Nephron (organoid): Measurements from ENCODE around the gene SNRNP40.

Experiments used
- H3K27ac Mint-ChIP-seq, 3 experiments: 2 replicates each; pipeline ENCODE4 v1.8.0; 2020; ENCODE audit warnings: mixed read lengths in 3 of 3, mild to moderate bottlenecking in 2 of 3, moderate library complexity in 1 of 3
- H3K27me3 Mint-ChIP-seq: 2 replicates; pipeline ENCODE4 v1.8.0; 2021; ENCODE audit warnings: low read depth, mild to moderate bottlenecking, moderate library complexity, mixed read lengths
- H3K36me3 Mint-ChIP-seq: 2 replicates; pipeline ENCODE4 v1.8.0; 2020; ENCODE audit warnings: low read depth, mixed read lengths
- H3K4me1 Mint-ChIP-seq: 2 replicates; pipeline ENCODE4 v1.8.0; 2020; ENCODE audit warnings: mixed read lengths
- H3K4me3 Mint-ChIP-seq, 3 experiments: 2 replicates each; pipeline ENCODE4 v1.8.0; 2020; ENCODE audit warnings: mild to moderate bottlenecking in 3 of 3, mixed read lengths in 3 of 3, moderate library complexity in 2 of 3
- H3K9me3 Mint-ChIP-seq: 2 replicates; pipeline ENCODE4 v1.8.0; 2020; ENCODE audit warnings: mixed read lengths
- CTCF ChIP-seq, 3 experiments: fragments of 200-600 bp; sonication (generic); IDR thresholded peaks; one replicate each; pipeline ENCODE4 v1.5.0; 2021; ENCODE audit warnings: antibody characterized with exemption in 3 of 3; ENCODE audit not compliant: unreplicated experiment in 3 of 3

SNRNP40 gene

GRCh38 chr1:31327381-31327780 is 30.8 kb upstream of the SNRNP40 start:
- Mint-ChIP-seq H3K4me1 (no peaks in the 10 kb centered on the region), H3K9me3 (no peaks in the 10 kb centered on the region), H3K4me3 (no peak overlapping the region), H3K36me3 (peaks cover 15% of the 10 kb centered on the region), H3K27me3 (no peaks in the 10 kb centered on the region), H3K27ac (no peak overlapping the region)
- TF ChIP-seq CTCF (IDR thresholded peaks at IDR 0.05; ENCODE audit: unreplicated experiment in 3 of 3), result no peak

- no peaks in the 10 kb centered on the region for H3K9me3 Mint-ChIP-seq
- no peaks in the 10 kb centered on the region for H3K4me1 Mint-ChIP-seq
- no peaks in the 10 kb centered on the region for H3K27me3 Mint-ChIP-seq
- H3K27ac Mint-ChIP-seq, result peak overlapping the region in 2 of 3 experiments; percentile 30 to 39
- no peak for TF ChIP-seq CTCF (IDR thresholded peaks at IDR 0.05; ENCODE audit: unreplicated experiment in 3 of 3)
- H3K4me3 Mint-ChIP-seq, result no peak overlapping the region
- H3K36me3 Mint-ChIP-seq, result peaks cover 15% of the 10 kb centered on the region
These were observed 29.9 kb upstream of the SNRNP40 start for GRCh38 chr1:31326461-31326860.

- H3K4me1 Mint-ChIP-seq, result no peaks in the 10 kb centered on the region
- no peak overlapping the region for H3K4me3 Mint-ChIP-seq
- no peaks in the 10 kb centered on the region for H3K27me3 Mint-ChIP-seq
- TF ChIP-seq CTCF (IDR thresholded peaks at IDR 0.05; ENCODE audit: unreplicated experiment in 3 of 3), result no peak
- no peak overlapping the region for H3K27ac Mint-ChIP-seq
- H3K9me3 Mint-ChIP-seq, result no peaks in the 10 kb centered on the region
- H3K36me3 Mint-ChIP-seq, result peaks cover 20% of the 10 kb centered on the region
These were observed 28.4 kb upstream of the SNRNP40 start for GRCh38 chr1:31324992-31325391.

- no peaks in the 10 kb centered on the region for H3K27me3 Mint-ChIP-seq
- no peaks in the 10 kb centered on the region for H3K4me1 Mint-ChIP-seq
- peaks cover 27% of the 10 kb centered on the region for H3K36me3 Mint-ChIP-seq
- H3K27ac Mint-ChIP-seq, result no peak overlapping the region
- no peaks in the 10 kb centered on the region for H3K9me3 Mint-ChIP-seq
- H3K4me3 Mint-ChIP-seq, result no peak overlapping the region
- TF ChIP-seq CTCF (IDR thresholded peaks at IDR 0.05; ENCODE audit: unreplicated experiment in 3 of 3), result no peak
These were observed 27.5 kb upstream of the SNRNP40 start for GRCh38 chr1:31324093-31324492.

GRCh38 chr1:31318146-31318545 is 21.6 kb upstream of the SNRNP40 start:
- no peak for TF ChIP-seq CTCF (IDR thresholded peaks at IDR 0.05; ENCODE audit: unreplicated experiment in 3 of 3)
- Mint-ChIP-seq H3K27ac (no peak overlapping the region), H3K36me3 (peaks cover 63% of the 10 kb centered on the region), H3K4me3 (no peak overlapping the region), H3K4me1 (no peaks in the 10 kb centered on the region), H3K9me3 (no peaks in the 10 kb centered on the region), H3K27me3 (no peaks in the 10 kb centered on the region)

- Mint-ChIP-seq H3K4me1 (no peaks in the 10 kb centered on the region), H3K27ac (no peak overlapping the region), H3K9me3 (no peaks in the 10 kb centered on the region), H3K27me3 (no peaks in the 10 kb centered on the region), H3K36me3 (peaks cover 66% of the 10 kb centered on the region), H3K4me3 (no peak overlapping the region)
- no peak for TF ChIP-seq CTCF (IDR thresholded peaks at IDR 0.05; ENCODE audit: unreplicated experiment in 3 of 3)
These were observed 19.3 kb upstream of the SNRNP40 start for GRCh38 chr1:31315902-31316301.
